Activated B cell treated with CpG ODN at 0.5 μM for 24 hours (primary cell): Measurements from ENCODE around the gene COL17A1. TPM values are rescaled to one million over a fixed set of nuclear protein-coding genes. Genes with fewer than 3 reads are reported as not detected.

ENCODE experiments used
- ATAC-seq: fragments of 200-7000 bp; cut with Tn5 transposase; one replicate; pipeline ENCODE4 v1.10.0; 2021; ENCODE audit warnings: low read depth, mild to moderate bottlenecking, moderate library complexity
- CTCF ChIA-PET: fragments of 350-600 bp; sonication (Branson Sonifier 250); formaldehyde crosslinking; loops from one replicate; lab custom pipeline; 2021; ENCODE audit warnings: antibody characterized with exemption; lab: Charles Lee
- POLR2A ChIA-PET: fragments of 350-600 bp; sonication (Branson Sonifier 250); formaldehyde crosslinking; loops from one replicate; lab custom pipeline; 2021; ENCODE audit warnings: antibody characterized with exemption; lab: Charles Lee
- DNase-seq: peaks from one replicate; pipeline ENCODE4 v3.0.0; 2022
- H3K27ac Mint-ChIP-seq: one replicate; pipeline ENCODE4 v1.8.0; 2020; ENCODE audit warnings: mixed read lengths
- H3K27me3 Mint-ChIP-seq: one replicate; pipeline ENCODE4 v1.8.0; 2021; ENCODE audit warnings: mixed read lengths
- H3K36me3 Mint-ChIP-seq: one replicate; pipeline ENCODE4 v1.8.0; 2021; ENCODE audit warnings: low read depth, mixed read lengths
- H3K4me1 Mint-ChIP-seq: one replicate; pipeline ENCODE4 v1.8.0; 2021; ENCODE audit warnings: mixed read lengths
- H3K4me3 Mint-ChIP-seq: one replicate; pipeline ENCODE4 v1.8.0; 2020; ENCODE audit warnings: mild to moderate bottlenecking, mixed read lengths
- H3K9me3 Mint-ChIP-seq: one replicate; pipeline ENCODE4 v1.8.0; 2020; ENCODE audit warnings: mixed read lengths
- intact Hi-C: fragments of 100-400 bp; cut with micrococcal nuclease; formaldehyde crosslinking; loops from one replicate; pipeline ENCODE4 v1.15.1; 2024
- total RNA-seq: library from RNA; stranded (reverse); gene quantifications from 2 replicates; pipeline ENCODE4 v1.2.3, GENCODE V29; 2022
- TF ChIP-seq, protein P1 (sequence below): fragments of 200-600 bp; IDR thresholded peaks from one replicate; pipeline ENCODE4 v1.8.0; 2022; ENCODE audit warnings: antibody characterized with exemption, mild to moderate bottlenecking

Gene COL17A1
- total RNA-seq, 1 donor from 2014 or later, result not detected

DNA sequence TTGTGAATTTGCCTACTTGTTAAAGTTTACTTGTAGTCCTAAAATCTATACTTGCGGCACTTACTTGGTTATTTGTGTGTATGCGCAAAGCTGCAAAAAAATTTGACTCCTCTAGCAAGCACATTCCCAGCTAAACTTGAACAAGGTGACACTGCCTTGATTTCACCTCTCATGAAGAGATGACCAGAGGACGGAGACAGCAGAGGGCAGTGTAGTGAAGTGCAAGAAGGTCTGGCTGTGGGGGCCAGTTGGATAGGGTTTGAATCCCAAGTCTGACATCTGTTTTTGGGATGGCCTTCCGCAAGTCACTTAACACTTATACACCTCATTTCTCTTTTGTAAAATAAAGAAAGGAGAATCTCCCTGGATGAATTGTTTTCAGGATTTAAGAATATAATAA, 103.0 kb downstream of the COL17A1 start:
- Mint-ChIP-seq H3K27me3 (no peaks in the 10 kb centered on the region), H3K27ac (no peak overlapping the region), H3K4me3 (no peak overlapping the region), H3K9me3 (no peaks in the 10 kb centered on the region), H3K36me3 (no peaks in the 10 kb centered on the region), H3K4me1 (peaks cover 47% of the 10 kb centered on the region)
- TF ChIP-seq, protein P1, sequence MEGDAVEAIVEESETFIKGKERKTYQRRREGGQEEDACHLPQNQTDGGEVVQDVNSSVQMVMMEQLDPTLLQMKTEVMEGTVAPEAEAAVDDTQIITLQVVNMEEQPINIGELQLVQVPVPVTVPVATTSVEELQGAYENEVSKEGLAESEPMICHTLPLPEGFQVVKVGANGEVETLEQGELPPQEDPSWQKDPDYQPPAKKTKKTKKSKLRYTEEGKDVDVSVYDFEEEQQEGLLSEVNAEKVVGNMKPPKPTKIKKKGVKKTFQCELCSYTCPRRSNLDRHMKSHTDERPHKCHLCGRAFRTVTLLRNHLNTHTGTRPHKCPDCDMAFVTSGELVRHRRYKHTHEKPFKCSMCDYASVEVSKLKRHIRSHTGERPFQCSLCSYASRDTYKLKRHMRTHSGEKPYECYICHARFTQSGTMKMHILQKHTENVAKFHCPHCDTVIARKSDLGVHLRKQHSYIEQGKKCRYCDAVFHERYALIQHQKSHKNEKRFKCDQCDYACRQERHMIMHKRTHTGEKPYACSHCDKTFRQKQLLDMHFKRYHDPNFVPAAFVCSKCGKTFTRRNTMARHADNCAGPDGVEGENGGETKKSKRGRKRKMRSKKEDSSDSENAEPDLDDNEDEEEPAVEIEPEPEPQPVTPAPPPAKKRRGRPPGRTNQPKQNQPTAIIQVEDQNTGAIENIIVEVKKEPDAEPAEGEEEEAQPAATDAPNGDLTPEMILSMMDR, result no peak
- ChIA-PET POLR2A (interaction anchor here (0.7 kb wide), 2 partner anchors 15 to 19 kb away, joined by 3 to 5 read pairs; partner anchors contain the start of gene SLK), CTCF (interaction anchor here (2.2 kb wide), 1 partner anchor 139 kb away, joined by 6 read pairs; the partner anchor contains the start of gene SFR1)
- intact Hi-C loops, result loop anchor here (1.0 to 2.0 kb wide), 2 partner anchors 14 to 94 kb away; no protein-coding TSS in a partner anchor
- no peak for DNase-seq
- no peak for ATAC-seq

Other genes starting within 250 kb of the COL17A1 start
- 15.7 and 18.2 TPM in 2 replicates for gene SH3PXD2A, start 230.3 kb downstream of the COL17A1 start, total RNA-seq
- gene STN1, start 167.7 kb downstream of the COL17A1 start, total RNA-seq, result 14.0 and 14.2 TPM in 2 replicates
- 12.8 and 14.0 TPM in 2 replicates for gene SLK, start 118.7 kb downstream of the COL17A1 start, total RNA-seq
- gene SFR1, start 36.3 kb upstream of the COL17A1 start, total RNA-seq, result 12.3 TPM in 2 replicates
- gene CFAP43, start 146.5 kb upstream of the COL17A1 start, total RNA-seq, result 0.22 TPM in 1 of 2 replicates, not detected in the other
- gene GSTO1, start 169.0 kb upstream of the COL17A1 start, total RNA-seq, result 43.0 and 55.9 TPM in 2 replicates
- gene GSTO2, start 183.3 kb upstream of the COL17A1 start, total RNA-seq, result 0.56 and 0.91 TPM in 2 replicates